ENCODE measurements around the gene RASD1. TPM values are rescaled to one million over a fixed set of nuclear protein-coding genes. Genes with fewer than 3 reads are reported as not detected.

Gene RASD1
- 0.77 and 1.7 TPM in 2 replicates for total RNA-seq

GRCh38 chr17:17496189-17497064, at the start of gene RASD1:
Gene RASD1, minus strand, starts transcription at chr17:17496395. Its CDS starts 214 bp downstream, at chr17:17496181.

DNA sequence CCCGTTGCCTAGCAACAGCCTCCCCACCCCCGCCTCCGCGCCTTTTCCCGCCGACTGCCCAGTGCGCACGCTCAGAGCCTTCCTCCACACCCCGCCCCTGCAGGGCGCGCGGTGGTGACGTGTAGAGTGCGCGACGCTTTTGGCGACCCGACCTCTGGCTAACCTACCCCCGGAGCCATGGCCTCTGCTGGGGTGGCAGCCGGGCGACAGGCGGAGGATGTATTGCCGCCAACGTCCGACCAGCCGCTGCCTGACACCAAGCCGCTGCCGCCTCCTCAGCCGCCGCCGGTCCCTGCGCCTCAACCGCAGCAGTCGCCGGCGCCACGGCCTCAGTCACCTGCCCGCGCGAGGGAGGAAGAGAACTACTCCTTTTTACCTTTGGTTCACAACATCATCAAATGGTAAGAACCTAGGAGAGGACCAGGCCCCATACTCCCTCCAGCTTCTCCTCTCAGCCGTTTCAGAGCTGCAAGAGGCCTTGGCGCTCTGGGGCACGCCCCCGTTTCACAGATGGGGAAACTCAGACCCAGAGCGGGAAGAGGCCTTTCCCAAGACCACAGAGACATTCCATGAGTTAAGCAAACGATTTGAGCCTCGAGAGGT, 19.2 kb downstream of the RASD1 start, which contains the start of gene MED9:
Gene MED9, plus strand, starts transcription at position 136 of the 603 bp plus-strand sequence. Its CDS starts 42 bp downstream, at position 178.

Other genes starting within 250 kb of the RASD1 start
- 67.1 and 144 TPM in 2 replicates for gene COPS3, start 215.1 kb downstream of the RASD1 start, total RNA-seq
- 0.96 and 2.5 TPM in 2 replicates for gene NT5M, start 193.0 kb downstream of the RASD1 start, total RNA-seq
- gene MED9, start 19.4 kb downstream of the RASD1 start, total RNA-seq: 7.7 and 9.9 TPM in 2 replicates
- gene PEMT, start 95.3 kb upstream of the RASD1 start, total RNA-seq: 22.0 and 23.8 TPM in 2 replicates
- gene RAI1, start 185.1 kb upstream of the RASD1 start, total RNA-seq: 4.5 and 4.8 TPM in 2 replicates

All from regular cardiac myocyte (primary cell).